GM06990 (cell line): Measurements from ENCODE around the gene HNRNPA0.
A peak's percentile ranks its signal among the peaks of the same experiment; 100 is the strongest.

Source experiments
- DNase-seq: peaks from one replicate; pipeline ENCODE4 v3.0.0-alpha.2; 2011; ENCODE audit not compliant: insufficient read length; ENCODE audit errors: extremely low read depth
- H3K27me3 ChIP-seq: replicated peaks from 2 replicates; pipeline ENCODE4 v1.6.0; 2011; ENCODE audit warnings: low read length; ENCODE audit not compliant: control insufficient read depth, insufficient read depth
- H3K36me3 ChIP-seq: 2 replicates; pipeline ENCODE4 v1.5.1; 2011; ENCODE audit warnings: low read length; ENCODE audit not compliant: control insufficient read depth, insufficient read depth
- H3K4me3 ChIP-seq: replicated peaks from 2 replicates; pipeline ENCODE4 v1.5.1; 2011; ENCODE audit warnings: low read depth, mild to moderate bottlenecking, control low read depth, low read length
- CTCF ChIP-seq: IDR thresholded peaks from 2 replicates; pipeline ENCODE4 v1.5.1; 2011; ENCODE audit warnings: low read length, control low read depth, mild to moderate bottlenecking, inconsistent platforms; ENCODE audit not compliant: insufficient read depth, poor library complexity, severe bottlenecking

HNRNPA0 gene

GRCh38 chr5:137758121-137758520 lies 4.0 kb upstream of the HNRNPA0 start:
- H3K27me3 ChIP-seq = no peaks in the 10 kb centered on the region
- H3K36me3 ChIP-seq = no peaks in the 10 kb centered on the region
- no peak for DNase-seq
- TF ChIP-seq CTCF = no peak
- H3K4me3 ChIP-seq = peak overlapping the region; percentile 34; the same call in 1 of the 2 replicates

DNA sequence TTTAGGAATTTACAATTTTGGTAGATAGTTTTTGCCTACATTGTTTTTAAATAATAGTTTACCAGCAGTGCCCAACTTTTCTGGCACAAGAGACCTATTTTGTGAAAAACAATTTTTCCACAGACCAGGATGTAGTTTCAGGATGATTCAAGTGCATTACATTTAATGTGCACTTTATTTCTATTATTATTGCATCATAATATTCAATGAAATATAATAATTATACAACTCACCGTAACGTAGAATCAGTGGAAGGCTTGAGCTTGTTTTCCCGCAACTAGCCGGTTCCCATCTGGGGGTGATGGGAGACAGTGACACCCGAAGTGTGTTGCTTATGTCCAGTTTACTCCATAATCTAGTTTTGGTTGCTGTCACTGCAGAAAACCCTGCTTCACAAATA lies 3.5 kb upstream of the HNRNPA0 start:
- Histone ChIP-seq H3K4me3 (no peak overlapping the region), H3K36me3 (no peaks in the 10 kb centered on the region), H3K27me3 (no peaks in the 10 kb centered on the region)
- TF ChIP-seq CTCF = no peak
- no peak for DNase-seq

DNA sequence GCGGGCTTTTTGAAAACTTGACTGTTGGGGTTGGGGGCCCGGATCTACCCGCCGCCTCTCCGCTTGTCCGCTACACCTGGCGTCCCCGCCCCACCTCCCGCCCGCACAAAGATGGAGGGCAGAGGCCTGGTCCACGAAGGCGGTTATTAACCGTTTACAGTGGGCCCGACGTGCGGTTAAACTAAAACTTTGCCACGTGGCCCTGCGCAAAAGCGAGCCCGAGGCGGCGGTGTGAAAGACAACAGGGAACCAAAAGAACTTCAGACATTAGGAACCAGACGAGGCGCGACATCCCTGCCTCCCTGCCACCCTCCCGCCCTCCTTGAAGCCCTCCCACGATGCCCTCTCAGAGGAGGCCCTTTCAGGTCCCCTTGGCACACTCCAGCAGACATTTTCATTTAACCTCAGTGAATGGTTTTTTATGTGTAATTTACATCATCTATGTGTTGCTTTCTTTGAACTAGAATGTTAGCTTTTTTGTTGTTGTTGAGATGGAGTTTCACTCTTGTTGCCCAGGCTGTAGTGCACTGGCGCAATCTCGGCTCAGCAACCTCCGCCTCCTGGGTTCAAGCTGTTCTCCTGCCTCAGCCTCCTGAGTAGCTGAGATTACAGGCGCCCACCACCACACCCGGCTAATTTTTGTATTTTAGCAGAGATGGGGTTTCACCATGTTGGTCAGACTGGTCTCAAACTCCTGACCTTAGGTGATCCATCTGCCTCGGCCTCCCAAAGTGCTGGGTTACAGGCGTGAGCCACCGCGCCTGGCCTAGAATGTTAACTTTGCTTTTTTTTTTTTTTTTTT lies 999 bp upstream of the HNRNPA0 start:
- TF ChIP-seq CTCF = no peak
- Histone ChIP-seq H3K4me3 (peak overlapping the region; percentile 74), H3K27me3 (no peaks in the 10 kb centered on the region), H3K36me3 (no peaks in the 10 kb centered on the region; the same call in 1 of the 2 replicates)
- no peak for DNase-seq

- peak overlapping the region; percentile 74 for H3K4me3 ChIP-seq
- TF ChIP-seq CTCF = no peak
- H3K27me3 ChIP-seq = no peaks in the 10 kb centered on the region
- DNase-seq = no peak
- no peaks in the 10 kb centered on the region; the same call in 1 of the 2 replicates for H3K36me3 ChIP-seq
Observed at GRCh38 chr5:137753691-137754187, 424 bp downstream of the HNRNPA0 start.

- DNase-seq = peak; percentile 38
- peak overlapping the region; percentile 74 for H3K4me3 ChIP-seq
- TF ChIP-seq CTCF = no peak
- H3K36me3 ChIP-seq = no peaks in the 10 kb centered on the region; the same call in 1 of the 2 replicates
- H3K27me3 ChIP-seq = no peaks in the 10 kb centered on the region
Observed at GRCh38 chr5:137752905-137753690, 1.1 kb downstream of the HNRNPA0 start.
